WTC11 (cell line): ENCODE measurements around the gene THY1.

Experiments used
- CREB1 ChIP-seq: sonication (generic); formaldehyde crosslinking; IDR thresholded peaks from 2 replicates; pipeline ENCODE4 v1.8.0; 2023; ENCODE audit warnings: mild to moderate bottlenecking, missing genetic modification reagents
- CTCF ChIP-seq: fragments of 200-600 bp; IDR thresholded peaks from 2 replicates; pipeline ENCODE4 v1.8.0; 2022; ENCODE audit warnings: antibody characterized with exemption
- HMGXB4 ChIP-seq: sonication (generic); formaldehyde crosslinking; IDR thresholded peaks from 2 replicates; pipeline ENCODE4 v1.8.1; 2023; ENCODE audit warnings: mild to moderate bottlenecking, moderate library complexity, missing genetic modification reagents
- JUN ChIP-seq: sonication (generic); formaldehyde crosslinking; IDR thresholded peaks from 2 replicates; pipeline ENCODE4 v1.8.0; 2023; ENCODE audit warnings: mild to moderate bottlenecking, missing genetic modification reagents
- NR2C2 ChIP-seq: sonication (generic); formaldehyde crosslinking; IDR thresholded peaks from 2 replicates; pipeline ENCODE4 v1.8.0; 2022; ENCODE audit warnings: mild to moderate bottlenecking, missing genetic modification reagents
- ZNF138 ChIP-seq: sonication (generic); formaldehyde crosslinking; conservative IDR thresholded peaks from 2 replicates; pipeline ENCODE4 v1.8.1; 2022; ENCODE audit warnings: mild to moderate bottlenecking, moderate library complexity, missing genetic modification reagents

GRCh38 chr11:119389611-119390254 lies 33.2 kb downstream of the THY1 start:
- peak; percentile 33; the same call in 1 of the 2 replicates for TF ChIP-seq CTCF
- TF ChIP-seq ZNF138 (CRISPR knock-in tag) = no peak
- no peak for TF ChIP-seq HMGXB4
- no peak for TF ChIP-seq CREB1 (CRISPR knock-in tag)
- no peak for TF ChIP-seq NR2C2 (CRISPR knock-in tag)
- TF ChIP-seq JUN (CRISPR knock-in tag) = no peak
